A673 (cell line): Measurements from ENCODE around the gene KCTD20. TPM values are rescaled to one million over a fixed set of nuclear protein-coding genes. Genes with fewer than 3 reads are reported as not detected.

Experiments
- BruUV-seq: library from RNA; stranded (reverse); fragments of 400-500 nt; replicated peaks from 2 replicates; lab custom pipeline; 2021; lab: Mats Ljungman, UMichigan
- CTCF ChIA-PET: fragments of 300-600 bp; sonication (Branson Sonifier 250); formaldehyde crosslinking; loops from one replicate; lab custom pipeline; 2022; ENCODE audit warnings: antibody characterized with exemption; lab: Charles Lee
- POLR2A ChIA-PET: fragments of 300-600 bp; sonication (Branson Sonifier 250); formaldehyde crosslinking; loops from one replicate; lab custom pipeline; 2022; ENCODE audit warnings: antibody characterized with exemption; ENCODE audit not compliant: low non-redundant PET; lab: Charles Lee
- DNase-seq: peaks from one replicate; pipeline ENCODE4 v3.0.0-alpha.2; 2015; ENCODE audit warnings: low spot score
- H3K27ac ChIP-seq: fragments of 200-600 bp; sonication (generic); 2 replicates; pipeline ENCODE4 v1.5.1; 2016; ENCODE audit warnings: mixed run types, low read depth, mild to moderate bottlenecking, mixed read lengths, antibody characterized with exemption, low read length; ENCODE audit not compliant: poor library complexity, severe bottlenecking
- H3K27me3 ChIP-seq: fragments of 200-600 bp; sonication (generic); replicated peaks from 2 replicates; pipeline ENCODE4 v1.6.1; 2017; ENCODE audit warnings: mixed run types, low read depth, mild to moderate bottlenecking, mixed read lengths, antibody characterized with exemption, low read length; ENCODE audit not compliant: insufficient read depth, poor library complexity
- H3K36me3 ChIP-seq: fragments of 200-600 bp; sonication (generic); 2 replicates; pipeline ENCODE4 v1.6.1; 2016; ENCODE audit warnings: mixed run types, mild to moderate bottlenecking, mixed read lengths, antibody characterized with exemption, low read length; ENCODE audit not compliant: insufficient read depth, poor library complexity, severe bottlenecking
- H3K4me1 ChIP-seq: fragments of 200-600 bp; sonication (generic); 2 replicates; pipeline ENCODE4 v1.6.1; 2017; ENCODE audit warnings: mixed run types, mild to moderate bottlenecking, mixed read lengths, antibody characterized with exemption, low read length; ENCODE audit not compliant: insufficient read depth, poor library complexity, severe bottlenecking
- H3K4me3 ChIP-seq: fragments of 200-600 bp; sonication (generic); 2 replicates; pipeline ENCODE4 v1.5.1; 2016; ENCODE audit warnings: low read depth, mixed run types, mild to moderate bottlenecking, mixed read lengths, low read length; ENCODE audit not compliant: poor library complexity, severe bottlenecking
- H3K9me3 ChIP-seq: fragments of 200-600 bp; sonication (generic); 2 replicates; pipeline ENCODE4 v1.6.1; 2016; ENCODE audit warnings: mixed run types, low read depth, mild to moderate bottlenecking, mixed read lengths, antibody characterized with exemption, low read length; ENCODE audit not compliant: poor library complexity, severe bottlenecking
- EZH2 ChIP-seq: fragments of 200-600 bp; sonication (generic); IDR thresholded peaks from 2 replicates; pipeline ENCODE4 v1.6.1; 2017; ENCODE audit warnings: borderline replicate concordance, low read depth, mild to moderate bottlenecking, mixed read lengths, antibody characterized with exemption, low read length; ENCODE audit not compliant: poor library complexity, severe bottlenecking
- intact Hi-C: fragments of 100-400 bp; cut with micrococcal nuclease; formaldehyde crosslinking; loops from one replicate; pipeline ENCODE4 v1.10.0; 2022; ENCODE audit not compliant: unreplicated experiment
- total RNA-seq: library from RNA; stranded (reverse); gene quantifications from 2 replicates; pipeline ENCODE4 v1.2.3, GENCODE V29; 2021
- TF ChIP-seq, protein P1 (sequence below): fragments of 300-800, 200-600 bp; sonication (generic); conservative IDR thresholded peaks from 2 replicates; pipeline ENCODE4 v1.5.1; 2017; ENCODE audit warnings: low read depth, mild to moderate bottlenecking, antibody characterized with exemption, low read length, moderate library complexity, mixed read lengths

KCTD20 gene
- total RNA-seq, 1 experiment from 2014 or later: 72.6 TPM

GRCh38 chr6:36487698-36488097 lies 44.9 kb downstream of the KCTD20 start:
- no peak for DNase-seq
- TF ChIP-seq EZH2: no peak
- TF ChIP-seq, protein P1, sequence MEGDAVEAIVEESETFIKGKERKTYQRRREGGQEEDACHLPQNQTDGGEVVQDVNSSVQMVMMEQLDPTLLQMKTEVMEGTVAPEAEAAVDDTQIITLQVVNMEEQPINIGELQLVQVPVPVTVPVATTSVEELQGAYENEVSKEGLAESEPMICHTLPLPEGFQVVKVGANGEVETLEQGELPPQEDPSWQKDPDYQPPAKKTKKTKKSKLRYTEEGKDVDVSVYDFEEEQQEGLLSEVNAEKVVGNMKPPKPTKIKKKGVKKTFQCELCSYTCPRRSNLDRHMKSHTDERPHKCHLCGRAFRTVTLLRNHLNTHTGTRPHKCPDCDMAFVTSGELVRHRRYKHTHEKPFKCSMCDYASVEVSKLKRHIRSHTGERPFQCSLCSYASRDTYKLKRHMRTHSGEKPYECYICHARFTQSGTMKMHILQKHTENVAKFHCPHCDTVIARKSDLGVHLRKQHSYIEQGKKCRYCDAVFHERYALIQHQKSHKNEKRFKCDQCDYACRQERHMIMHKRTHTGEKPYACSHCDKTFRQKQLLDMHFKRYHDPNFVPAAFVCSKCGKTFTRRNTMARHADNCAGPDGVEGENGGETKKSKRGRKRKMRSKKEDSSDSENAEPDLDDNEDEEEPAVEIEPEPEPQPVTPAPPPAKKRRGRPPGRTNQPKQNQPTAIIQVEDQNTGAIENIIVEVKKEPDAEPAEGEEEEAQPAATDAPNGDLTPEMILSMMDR: no peak
- no TSS peak for BruUV-seq
- POLR2A ChIA-PET: interaction anchor here (0.7 kb wide), 1 partner anchor 114 kb away, joined by 3 read pairs; no protein-coding TSS in a partner anchor
- H3K27me3 ChIP-seq: no peaks in the 10 kb centered on the region
- no peaks in the 10 kb centered on the region for H3K4me1 ChIP-seq
- CTCF ChIA-PET: no interaction called here
- no peaks in the 10 kb centered on the region for H3K9me3 ChIP-seq
- no peak overlapping the region for H3K27ac ChIP-seq
- H3K4me3 ChIP-seq: no peak overlapping the region
- intact Hi-C loops: no loop called here
- H3K36me3 ChIP-seq: peaks cover 25% of the 10 kb centered on the region

GRCh38 chr6:36488221-36488620 lies 45.4 kb downstream of the KCTD20 start:
- intact Hi-C loops: no loop called here
- no TSS peak for BruUV-seq
- H3K36me3 ChIP-seq: peaks cover 25% of the 10 kb centered on the region
- TF ChIP-seq, protein P1: no peak
- ChIA-PET CTCF (no interaction called here), POLR2A (interaction anchor here (0.7 kb wide), 1 partner anchor 115 kb away, joined by 3 read pairs; no protein-coding TSS in a partner anchor)
- no peaks in the 10 kb centered on the region for H3K27me3 ChIP-seq
- no peak for DNase-seq
- no peaks in the 10 kb centered on the region for H3K4me1 ChIP-seq
- no peak overlapping the region for H3K27ac ChIP-seq
- H3K4me3 ChIP-seq: no peak overlapping the region
- no peaks in the 10 kb centered on the region for H3K9me3 ChIP-seq

DNA sequence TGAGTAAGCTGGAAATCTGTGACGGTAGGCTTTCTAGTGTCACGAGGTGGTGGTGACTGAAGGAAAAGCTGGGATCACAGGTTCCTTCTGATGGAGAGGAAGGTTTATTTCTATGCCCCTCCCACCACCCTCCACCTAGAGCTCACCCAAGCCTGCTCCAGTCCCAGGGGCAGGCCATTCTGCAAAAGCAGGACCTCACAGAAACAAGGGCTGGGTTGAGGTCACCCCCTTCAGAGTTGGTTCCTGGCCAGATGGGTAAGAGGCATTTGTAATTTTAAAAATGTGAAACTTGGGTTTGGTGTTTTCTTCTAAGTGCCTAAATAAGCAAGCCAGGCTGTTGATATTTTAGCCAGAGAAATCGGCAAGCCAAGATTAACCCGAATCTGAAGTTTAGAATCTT lies 46.6 kb downstream of the KCTD20 start:
- Histone ChIP-seq H3K4me1 (no peaks in the 10 kb centered on the region), H3K27me3 (no peaks in the 10 kb centered on the region), H3K27ac (no peak overlapping the region), H3K9me3 (no peaks in the 10 kb centered on the region), H3K36me3 (peaks cover 21% of the 10 kb centered on the region), H3K4me3 (no peak overlapping the region)
- ChIA-PET POLR2A (no interaction called here), CTCF (no interaction called here)
- TF ChIP-seq, protein P1: no peak
- no peak for TF ChIP-seq EZH2
- intact Hi-C loops: no loop called here
- no peak for DNase-seq
- BruUV-seq: no TSS peak
